ENCODE data around the gene BAK1. TPM values are rescaled to one million over a fixed set of nuclear protein-coding genes. Genes with fewer than 3 reads are reported as not detected.

BAK1 gene
- total RNA-seq, 1 donor from 2014 or later, result 51.4 TPM

GRCh38 chr6:33578164-33578563 lies 1.9 kb downstream of the BAK1 start:
- no peaks in the 10 kb centered on the region for H3K27me3 Mint-ChIP-seq (ENCODE audit: unreplicated experiment)
- no peaks in the 10 kb centered on the region for H3K9me3 Mint-ChIP-seq (ENCODE audit: unreplicated experiment)
- no peak for TF ChIP-seq CTCF (IDR thresholded peaks at IDR 0.05; ENCODE audit: unreplicated experiment)
- H3K36me3 Mint-ChIP-seq (ENCODE audit: low read depth, unreplicated experiment), result peaks cover 11% of the 10 kb centered on the region
- peaks cover 23% of the 10 kb centered on the region for H3K4me1 Mint-ChIP-seq (ENCODE audit: unreplicated experiment)
- H3K4me3 Mint-ChIP-seq (ENCODE audit: unreplicated experiment), result peak overlapping the region; percentile 84
- peak overlapping the region; percentile 79 for H3K27ac Mint-ChIP-seq (ENCODE audit: unreplicated experiment)
- DNase-seq (ENCODE audit: low spot score), result no peak

GRCh38 chr6:33577718-33578117 lies 2.4 kb downstream of the BAK1 start:
- Mint-ChIP-seq H3K9me3 (ENCODE audit: unreplicated experiment) (no peaks in the 10 kb centered on the region), H3K4me1 (ENCODE audit: unreplicated experiment) (peaks cover 23% of the 10 kb centered on the region), H3K27me3 (ENCODE audit: unreplicated experiment) (no peaks in the 10 kb centered on the region), H3K27ac (ENCODE audit: unreplicated experiment) (no peak overlapping the region), H3K4me3 (ENCODE audit: unreplicated experiment) (no peak overlapping the region), H3K36me3 (ENCODE audit: low read depth, unreplicated experiment) (peaks cover 11% of the 10 kb centered on the region)
- no peak for TF ChIP-seq CTCF (IDR thresholded peaks at IDR 0.05; ENCODE audit: unreplicated experiment)
- no peak for DNase-seq (ENCODE audit: low spot score)

- H3K27ac Mint-ChIP-seq (ENCODE audit: unreplicated experiment), result peak overlapping the region; percentile 72
- H3K9me3 Mint-ChIP-seq (ENCODE audit: unreplicated experiment), result no peaks in the 10 kb centered on the region
- H3K4me3 Mint-ChIP-seq (ENCODE audit: unreplicated experiment), result no peak overlapping the region
- peaks cover 23% of the 10 kb centered on the region for H3K4me1 Mint-ChIP-seq (ENCODE audit: unreplicated experiment)
- H3K36me3 Mint-ChIP-seq (ENCODE audit: low read depth, unreplicated experiment), result peaks cover 14% of the 10 kb centered on the region
- TF ChIP-seq CTCF (IDR thresholded peaks at IDR 0.05; ENCODE audit: unreplicated experiment), result no peak
- DNase-seq (ENCODE audit: low spot score), result no peak
- no peaks in the 10 kb centered on the region for H3K27me3 Mint-ChIP-seq (ENCODE audit: unreplicated experiment)
These were observed 3.0 kb downstream of the BAK1 start for GRCh38 chr6:33577106-33577535.

GRCh38 chr6:33576668-33577067 lies 3.4 kb downstream of the BAK1 start:
- H3K27me3 Mint-ChIP-seq (ENCODE audit: unreplicated experiment), result no peaks in the 10 kb centered on the region
- H3K9me3 Mint-ChIP-seq (ENCODE audit: unreplicated experiment), result no peaks in the 10 kb centered on the region
- H3K4me3 Mint-ChIP-seq (ENCODE audit: unreplicated experiment), result peak overlapping the region; percentile 80
- no peak for DNase-seq (ENCODE audit: low spot score)
- H3K4me1 Mint-ChIP-seq (ENCODE audit: unreplicated experiment), result peaks cover 25% of the 10 kb centered on the region
- H3K36me3 Mint-ChIP-seq (ENCODE audit: low read depth, unreplicated experiment), result peaks cover 14% of the 10 kb centered on the region
- no peak for TF ChIP-seq CTCF (IDR thresholded peaks at IDR 0.05; ENCODE audit: unreplicated experiment)
- peak overlapping the region; percentile 72 for H3K27ac Mint-ChIP-seq (ENCODE audit: unreplicated experiment)

- Mint-ChIP-seq H3K4me3 (ENCODE audit: unreplicated experiment) (peak overlapping the region; percentile 18), H3K4me1 (ENCODE audit: unreplicated experiment) (peaks cover 34% of the 10 kb centered on the region), H3K27me3 (ENCODE audit: unreplicated experiment) (peaks cover 3% of the 10 kb centered on the region), H3K9me3 (ENCODE audit: unreplicated experiment) (no peaks in the 10 kb centered on the region), H3K36me3 (ENCODE audit: low read depth, unreplicated experiment) (peaks cover 14% of the 10 kb centered on the region), H3K27ac (ENCODE audit: unreplicated experiment) (peak overlapping the region; percentile 16)
- no peak for TF ChIP-seq CTCF (IDR thresholded peaks at IDR 0.05; ENCODE audit: unreplicated experiment)
- no peak for DNase-seq (ENCODE audit: low spot score)
These were observed 4.9 kb downstream of the BAK1 start for GRCh38 chr6:33575211-33575610.

Data from endothelial cell (in vitro differentiated cells).